ENCODE measurements around the gene SDR42E1.

SDR42E1 gene

GRCh38 chr16:82011199-82011641 lies at the start of gene SDR42E1:
SDR42E1 (minus strand) TSS chr16:82011470; CDS start chr16:82000858, 10,612 bp downstream.
- H3K27ac ChIP-seq, result peak within 1 kb of the TSS; percentile 33
- no peak for DNase-seq (ENCODE audit: low read depth, low spot score)

- H3K27ac ChIP-seq, result peak overlapping the region; percentile 1
- no peak for DNase-seq (ENCODE audit: low read depth, low spot score)
These were observed 48.7 kb upstream of the SDR42E1 start for GRCh38 chr16:82059983-82060421.

GRCh38 chr16:82059161-82059982 lies 48.1 kb upstream of the SDR42E1 start:
- no peak for DNase-seq (ENCODE audit: low read depth, low spot score)
- H3K27ac ChIP-seq, result peak overlapping the region; percentile 1

- DNase-seq (ENCODE audit: low read depth, low spot score), result no peak
- H3K27ac ChIP-seq, result peak overlapping the region; percentile 91
These were observed 45.3 kb upstream of the SDR42E1 start for GRCh38 chr16:82056550-82056896.

GRCh38 chr16:82055728-82056549 lies 44.7 kb upstream of the SDR42E1 start:
- peak overlapping the region; percentile 91 for H3K27ac ChIP-seq
- DNase-seq (ENCODE audit: low read depth, low spot score), result no peak

GRCh38 chr16:82055117-82055516 lies 43.8 kb upstream of the SDR42E1 start:
- H3K27ac ChIP-seq, result peak overlapping the region; percentile 91
- no peak for DNase-seq (ENCODE audit: low read depth, low spot score)

GRCh38 chr16:82051656-82052055 lies 40.4 kb upstream of the SDR42E1 start:
- no peak for DNase-seq (ENCODE audit: low read depth, low spot score)
- H3K27ac ChIP-seq, result no peak overlapping the region

- H3K27ac ChIP-seq, result no peak overlapping the region
- no peak for DNase-seq (ENCODE audit: low read depth, low spot score)
These were observed 39.7 kb upstream of the SDR42E1 start for GRCh38 chr16:82050909-82051357.

- no peak overlapping the region for H3K27ac ChIP-seq
- DNase-seq (ENCODE audit: low read depth, low spot score), result no peak
These were observed 39.2 kb upstream of the SDR42E1 start for GRCh38 chr16:82050506-82050905.

GRCh38 chr16:82049484-82049883 lies 38.2 kb upstream of the SDR42E1 start:
- no peak overlapping the region for H3K27ac ChIP-seq

GRCh38 chr16:82047787-82048186 lies 36.5 kb upstream of the SDR42E1 start:
- DNase-seq (ENCODE audit: low read depth, low spot score), result no peak
- H3K27ac ChIP-seq, result no peak overlapping the region

More at GRCh38 chr16:82049484-82049883, 38.2 kb upstream of the SDR42E1 start:
- no peak for DNase-seq (ENCODE audit: low read depth, low spot score)

- no peak overlapping the region for H3K27ac ChIP-seq
- DNase-seq (ENCODE audit: low read depth, low spot score), result no peak
These were observed 36.1 kb upstream of the SDR42E1 start for GRCh38 chr16:82047374-82047773.

GRCh38 chr16:82046941-82047340 lies 35.7 kb upstream of the SDR42E1 start:
- DNase-seq (ENCODE audit: low read depth, low spot score), result no peak
- no peak overlapping the region for H3K27ac ChIP-seq

GRCh38 chr16:82046541-82046940 lies 35.3 kb upstream of the SDR42E1 start:
- no peak for DNase-seq (ENCODE audit: low read depth, low spot score)

GRCh38 chr16:82045465-82045864 lies 34.2 kb upstream of the SDR42E1 start:
- no peak overlapping the region for H3K27ac ChIP-seq
- no peak for DNase-seq (ENCODE audit: low read depth, low spot score)

More at GRCh38 chr16:82046541-82046940, 35.3 kb upstream of the SDR42E1 start:
- H3K27ac ChIP-seq, result no peak overlapping the region

GRCh38 chr16:82044585-82044911 lies 33.3 kb upstream of the SDR42E1 start:
- DNase-seq (ENCODE audit: low read depth, low spot score), result no peak
- H3K27ac ChIP-seq, result peak overlapping the region; percentile 33

- H3K27ac ChIP-seq, result peak overlapping the region; percentile 33
- DNase-seq (ENCODE audit: low read depth, low spot score), result no peak
These were observed 32.7 kb upstream of the SDR42E1 start for GRCh38 chr16:82043680-82044584.

GRCh38 chr16:82042846-82043245 lies 31.6 kb upstream of the SDR42E1 start:
- no peak for DNase-seq (ENCODE audit: low read depth, low spot score)
- H3K27ac ChIP-seq, result peak overlapping the region; percentile 33

GRCh38 chr16:82042144-82042543 lies 30.9 kb upstream of the SDR42E1 start:
- DNase-seq (ENCODE audit: low read depth, low spot score), result no peak
- no peak overlapping the region for H3K27ac ChIP-seq

GRCh38 chr16:82041542-82041941 lies 30.3 kb upstream of the SDR42E1 start:
- no peak for DNase-seq (ENCODE audit: low read depth, low spot score)
- no peak overlapping the region for H3K27ac ChIP-seq

Data from epithelial cell of prostate (primary cell).